Smooth muscle cell (in vitro differentiated cells): ENCODE measurements around the gene AGAP1. TPM values are rescaled to one million over a fixed set of nuclear protein-coding genes. Genes with fewer than 3 reads are reported as not detected.

ENCODE experiments used
- DNase-seq: peaks from one replicate; lab custom pipeline; 2025; ENCODE audit not compliant: unreplicated experiment; lab: John Stamatoyannopoulos, UW
- H2AFZ ChIP-seq: fragments of 200-600 bp; sonication (generic); 2 replicates; pipeline ENCODE4 v1.6.0; 2016; ENCODE audit warnings: antibody characterized with exemption, low read depth, mild to moderate bottlenecking
- H3F3A ChIP-seq: fragments of 200-600 bp; sonication (generic); 2 replicates; pipeline ENCODE4 v1.6.0; 2017; ENCODE audit warnings: antibody characterized with exemption, low read depth
- H3K27ac ChIP-seq: fragments of 200-600 bp; sonication (generic); 2 replicates; pipeline ENCODE4 v1.5.1; 2016; ENCODE audit warnings: low read depth, mild to moderate bottlenecking
- H3K27me3 ChIP-seq: fragments of 200-600 bp; sonication (generic); 2 replicates; pipeline ENCODE4 v1.6.1; 2016; ENCODE audit warnings: low read depth, mild to moderate bottlenecking
- H3K36me3 ChIP-seq: fragments of 200-600 bp; sonication (generic); 2 replicates; pipeline ENCODE4 v1.5.1; 2016; ENCODE audit warnings: low read depth
- H3K4me1 ChIP-seq: fragments of 200-600 bp; sonication (generic); 2 replicates; pipeline ENCODE4 v1.5.1; 2016; ENCODE audit warnings: low read depth
- H3K4me2 ChIP-seq: fragments of 200-600 bp; sonication (generic); 2 replicates; pipeline ENCODE4 v1.6.0; 2016; ENCODE audit warnings: mild to moderate bottlenecking
- H3K4me3 ChIP-seq: fragments of 200-600 bp; sonication (generic); 2 replicates; pipeline ENCODE4 v1.5.1; 2016; ENCODE audit warnings: mild to moderate bottlenecking
- H3K79me2 ChIP-seq: fragments of 200-600 bp; sonication (generic); 2 replicates; pipeline ENCODE4 v1.6.0; 2016; ENCODE audit warnings: low read depth, mild to moderate bottlenecking
- H3K9ac ChIP-seq: fragments of 200-600 bp; sonication (generic); 2 replicates; pipeline ENCODE4 v1.6.0; 2016; ENCODE audit warnings: low read depth
- H3K9me3 ChIP-seq: fragments of 200-600 bp; sonication (generic); replicated peaks from 2 replicates; pipeline ENCODE4 v1.5.1; 2016; ENCODE audit warnings: low read depth
- H4K20me1 ChIP-seq: fragments of 200-600 bp; sonication (generic); 2 replicates; pipeline ENCODE4 v1.6.0; 2016; ENCODE audit warnings: low read depth
- WGBS: methylation state at CpG from one replicate; pipeline ENCODE4 v1.1.7; 2016; ENCODE audit warnings: low lambda C conversion rate; 5-methylcytosine and 5-hydroxymethylcytosine counted together
- polyA plus RNA-seq: library from polyadenylated mRNA; unstranded; fragments of >200 nt; fragmentation: Nextera tagmentation; extraction: Ambion mirVana; gene quantifications from 2 replicates; pipeline ENCODE4 v1.2.1, GENCODE V29; 2016
- total RNA-seq: library from RNA; depleted of rRNA; stranded (reverse); fragments of >200 nt; gene quantifications from 2 replicates; pipeline ENCODE4 v1.2.3, GENCODE V29; 2014
- TF ChIP-seq, protein P1 (sequence below): fragments of 200-600 bp; sonication (generic); IDR thresholded peaks from 2 replicates; pipeline ENCODE4 v1.5.1; 2017; ENCODE audit warnings: borderline replicate concordance, mild to moderate bottlenecking, antibody characterized with exemption; ENCODE audit not compliant: insufficient read depth, poor library complexity, severe bottlenecking

AGAP1 gene
- total and polyA plus RNA-seq, 2 experiments from 2014 or later = 3.9 to 9.8 TPM

DNA sequence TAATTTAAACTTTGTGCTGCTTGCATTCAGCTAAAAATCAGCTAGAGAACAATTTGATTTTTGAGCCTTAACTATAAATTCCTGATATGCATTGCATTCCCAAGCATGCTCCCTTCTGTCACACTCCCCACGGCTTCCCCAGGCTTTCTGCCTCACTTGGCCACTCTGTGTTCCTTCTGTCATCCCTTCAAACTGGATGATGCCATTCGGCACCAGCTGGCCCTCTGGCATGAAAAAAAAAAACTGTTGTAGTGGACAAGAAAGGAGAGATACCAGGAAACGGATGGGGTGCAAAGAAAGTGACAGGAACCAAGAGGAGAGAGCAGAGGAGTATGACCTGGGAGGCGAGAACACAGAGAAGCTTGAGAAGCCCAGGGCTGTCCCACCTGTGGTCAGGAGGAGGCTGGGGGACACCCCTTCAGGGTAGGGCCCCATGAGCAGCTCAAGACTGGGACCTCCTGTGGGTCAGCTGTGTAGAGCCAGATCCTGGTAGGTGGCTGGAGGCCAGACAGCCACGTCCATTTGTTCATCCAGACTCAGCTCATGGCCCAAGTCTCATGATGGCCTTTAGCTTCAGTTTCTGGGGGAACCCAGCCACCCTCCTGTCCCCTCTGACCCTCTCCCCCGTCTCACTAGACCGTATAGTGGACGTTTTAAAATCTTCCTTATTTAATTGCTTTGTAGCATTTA lies 462.6 kb downstream of the AGAP1 start:
- DNase-seq = no peak
- no peaks in the 10 kb centered on the region for H3K27me3 ChIP-seq
- 97% methylated on average over 7 of the region's 8 CpGs for WGBS
- H3K9me3 ChIP-seq = no peaks in the 10 kb centered on the region
- no peak overlapping the region for H3K4me3 ChIP-seq
- H4K20me1 ChIP-seq = peaks cover 18% of the 10 kb centered on the region
- no peak overlapping the region for H3K9ac ChIP-seq
- H3K36me3 ChIP-seq = no peaks in the 10 kb centered on the region
- TF ChIP-seq, protein P1, sequence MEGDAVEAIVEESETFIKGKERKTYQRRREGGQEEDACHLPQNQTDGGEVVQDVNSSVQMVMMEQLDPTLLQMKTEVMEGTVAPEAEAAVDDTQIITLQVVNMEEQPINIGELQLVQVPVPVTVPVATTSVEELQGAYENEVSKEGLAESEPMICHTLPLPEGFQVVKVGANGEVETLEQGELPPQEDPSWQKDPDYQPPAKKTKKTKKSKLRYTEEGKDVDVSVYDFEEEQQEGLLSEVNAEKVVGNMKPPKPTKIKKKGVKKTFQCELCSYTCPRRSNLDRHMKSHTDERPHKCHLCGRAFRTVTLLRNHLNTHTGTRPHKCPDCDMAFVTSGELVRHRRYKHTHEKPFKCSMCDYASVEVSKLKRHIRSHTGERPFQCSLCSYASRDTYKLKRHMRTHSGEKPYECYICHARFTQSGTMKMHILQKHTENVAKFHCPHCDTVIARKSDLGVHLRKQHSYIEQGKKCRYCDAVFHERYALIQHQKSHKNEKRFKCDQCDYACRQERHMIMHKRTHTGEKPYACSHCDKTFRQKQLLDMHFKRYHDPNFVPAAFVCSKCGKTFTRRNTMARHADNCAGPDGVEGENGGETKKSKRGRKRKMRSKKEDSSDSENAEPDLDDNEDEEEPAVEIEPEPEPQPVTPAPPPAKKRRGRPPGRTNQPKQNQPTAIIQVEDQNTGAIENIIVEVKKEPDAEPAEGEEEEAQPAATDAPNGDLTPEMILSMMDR = no peak
- H3F3A ChIP-seq = no peaks in the 10 kb centered on the region
- no peaks in the 10 kb centered on the region for H3K4me1 ChIP-seq
- no peak overlapping the region for H3K27ac ChIP-seq
- no peak overlapping the region for H2AFZ ChIP-seq
- H3K4me2 ChIP-seq = no peak overlapping the region
- no peaks in the 10 kb centered on the region for H3K79me2 ChIP-seq

DNA sequence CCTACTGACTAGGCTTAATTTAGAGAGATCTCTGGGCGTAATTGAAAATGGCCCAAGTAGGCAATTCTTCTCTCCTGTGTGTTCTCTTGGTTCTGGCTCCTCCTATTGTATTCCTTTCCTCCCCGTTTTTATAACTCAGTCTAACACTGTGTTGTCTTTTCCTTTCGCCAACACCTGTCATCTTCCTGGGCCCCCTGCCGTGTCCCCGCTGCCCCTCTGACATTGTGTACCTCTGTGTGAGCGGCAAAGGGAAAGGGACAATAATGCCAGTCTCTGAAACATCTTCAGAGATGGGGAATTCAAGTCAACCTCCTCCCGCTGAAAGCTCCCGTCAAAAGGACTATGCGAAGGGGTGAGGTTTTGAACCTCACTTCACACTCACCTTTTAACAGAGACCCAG lies 463.4 kb downstream of the AGAP1 start:
- no peaks in the 10 kb centered on the region for H3K9me3 ChIP-seq
- no peak for DNase-seq
- H3K4me3 ChIP-seq = no peak overlapping the region
- H3K4me2 ChIP-seq = no peak overlapping the region
- no peaks in the 10 kb centered on the region for H3K79me2 ChIP-seq
- no peak overlapping the region for H3K27ac ChIP-seq
- H3K36me3 ChIP-seq = no peaks in the 10 kb centered on the region
- peaks cover 15% of the 10 kb centered on the region for H4K20me1 ChIP-seq
- H3K4me1 ChIP-seq = no peaks in the 10 kb centered on the region
- no peak overlapping the region for H3K9ac ChIP-seq
- TF ChIP-seq, protein P1 = no peak
- no peaks in the 10 kb centered on the region for H3K27me3 ChIP-seq
- H3F3A ChIP-seq = no peaks in the 10 kb centered on the region
- H2AFZ ChIP-seq = no peak overlapping the region
- WGBS = 96% methylated on average over 9 of the region's 9 CpGs

GRCh38 chr2:235958221-235958930 lies 464.5 kb downstream of the AGAP1 start:
- H4K20me1 ChIP-seq = peaks cover 15% of the 10 kb centered on the region
- 94% methylated on average over 23 of the region's 23 CpGs for WGBS
- no peaks in the 10 kb centered on the region for H3K27me3 ChIP-seq
- H3F3A ChIP-seq = no peaks in the 10 kb centered on the region
- H3K4me2 ChIP-seq = no peak overlapping the region
- H3K27ac ChIP-seq = no peak overlapping the region
- TF ChIP-seq, protein P1 = no peak
- no peaks in the 10 kb centered on the region for H3K9me3 ChIP-seq
- no peaks in the 10 kb centered on the region for H3K79me2 ChIP-seq
- H2AFZ ChIP-seq = no peak overlapping the region
- no peak overlapping the region for H3K9ac ChIP-seq
- H3K4me3 ChIP-seq = no peak overlapping the region
- no peaks in the 10 kb centered on the region for H3K36me3 ChIP-seq
- no peak for DNase-seq
- H3K4me1 ChIP-seq = no peaks in the 10 kb centered on the region
